ENCODE data around the gene KCNC1.

Gene KCNC1

DNA sequence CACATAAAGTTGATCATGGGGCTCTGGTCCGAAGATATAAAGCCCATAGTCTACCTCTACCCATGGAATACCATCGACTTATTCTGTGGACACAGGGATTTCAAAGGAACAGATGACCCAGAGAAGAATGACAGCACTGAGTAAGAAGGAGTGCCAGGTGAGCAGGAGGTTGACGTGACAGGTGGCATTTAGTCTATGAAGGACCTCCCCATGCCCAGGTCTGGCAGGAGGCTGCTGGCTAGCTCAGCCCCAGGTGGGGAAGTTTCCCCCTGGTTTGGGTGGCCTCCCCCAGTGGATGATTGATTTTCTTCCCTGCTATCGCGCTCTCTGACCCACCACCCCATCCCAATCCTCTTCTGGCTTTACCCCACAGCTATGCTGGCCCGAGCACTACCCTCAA, 39.1 kb downstream of the KCNC1 start:
- DNase-seq (ENCODE audit: low read depth) = no peak

- DNase-seq (ENCODE audit: low read depth) = no peak
Observed at GRCh38 chr11:17774232-17775034, 39.9 kb downstream of the KCNC1 start.

DNA sequence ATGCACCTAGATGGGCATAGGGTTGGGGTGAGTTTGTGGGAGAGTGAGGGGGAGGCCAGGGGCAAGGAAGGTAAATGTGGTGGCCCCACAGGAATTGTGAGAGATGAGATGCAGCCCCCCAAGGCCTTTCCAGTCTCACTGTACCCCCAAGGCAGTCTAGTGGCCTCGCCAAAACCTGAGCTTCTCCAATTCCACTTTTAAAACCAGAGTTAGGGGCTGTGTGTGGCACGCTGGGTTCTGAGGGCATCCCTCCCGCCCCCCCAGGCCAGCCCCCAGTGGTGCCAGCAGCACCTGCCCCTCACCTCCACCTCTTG, 40.4 kb downstream of the KCNC1 start:
- no peak for DNase-seq (ENCODE audit: low read depth)

GRCh38 chr11:17775507-17776211, 41.1 kb downstream of the KCNC1 start:
- DNase-seq (ENCODE audit: low read depth) = no peak

GRCh38 chr11:17776212-17776875, 41.8 kb downstream of the KCNC1 start:
- no peak for DNase-seq (ENCODE audit: low read depth)

DNA sequence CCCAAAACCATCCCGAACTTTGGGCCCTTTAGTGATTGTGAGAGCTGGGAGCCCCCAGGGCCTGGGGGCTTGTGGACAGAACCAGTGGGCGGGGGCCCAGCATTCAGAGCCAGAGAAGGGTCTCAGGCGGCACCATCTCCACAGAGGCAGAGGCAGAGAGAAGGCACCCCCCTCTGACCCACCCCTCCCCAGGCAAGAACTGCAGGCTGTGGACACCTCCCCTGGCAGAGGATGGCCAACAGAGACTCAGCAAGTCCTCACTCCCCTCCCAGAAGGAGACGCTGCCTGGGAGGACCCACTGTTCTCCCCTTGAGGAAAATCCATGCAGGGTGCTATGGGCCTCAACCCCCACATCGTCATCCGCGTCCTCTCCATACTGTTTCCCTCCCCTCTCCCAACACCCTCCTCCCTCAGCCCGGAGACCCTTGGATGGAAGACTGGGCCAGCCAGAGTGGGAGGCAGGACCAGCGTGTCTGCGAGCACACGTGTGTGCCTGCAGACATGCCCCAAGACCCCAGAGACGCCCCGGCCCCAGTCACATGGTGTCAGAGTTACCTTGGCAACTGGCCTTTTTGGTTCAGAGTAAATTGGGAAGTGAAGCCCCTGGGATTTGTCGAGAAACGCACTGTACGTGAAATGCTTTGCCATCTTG, 42.6 kb downstream of the KCNC1 start:
- DNase-seq (ENCODE audit: low read depth) = no peak

DNA sequence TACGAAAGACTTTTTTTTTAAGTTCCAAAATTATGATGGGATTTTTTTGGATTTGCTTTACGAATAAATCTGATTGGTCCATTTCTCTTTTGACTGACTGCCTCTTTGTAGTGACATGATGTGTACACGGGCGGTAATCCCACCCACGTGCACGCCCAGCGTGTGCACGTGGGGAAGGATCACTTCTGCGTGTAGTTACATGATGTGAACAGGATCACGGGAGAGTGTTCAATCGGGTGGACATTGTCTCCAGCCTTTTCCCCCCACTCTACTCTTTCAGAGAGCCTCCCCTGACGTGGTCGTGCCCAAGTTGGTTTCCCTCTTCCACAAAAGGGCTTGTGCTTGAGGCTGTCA, 43.1 kb downstream of the KCNC1 start:
- no peak for DNase-seq (ENCODE audit: low read depth)

- DNase-seq (ENCODE audit: low read depth) = no peak
Observed at GRCh38 chr11:17778352-17778751, 43.8 kb downstream of the KCNC1 start.

- DNase-seq (ENCODE audit: low read depth) = no peak
Observed at GRCh38 chr11:17778956-17779860, 44.6 kb downstream of the KCNC1 start.

DNA sequence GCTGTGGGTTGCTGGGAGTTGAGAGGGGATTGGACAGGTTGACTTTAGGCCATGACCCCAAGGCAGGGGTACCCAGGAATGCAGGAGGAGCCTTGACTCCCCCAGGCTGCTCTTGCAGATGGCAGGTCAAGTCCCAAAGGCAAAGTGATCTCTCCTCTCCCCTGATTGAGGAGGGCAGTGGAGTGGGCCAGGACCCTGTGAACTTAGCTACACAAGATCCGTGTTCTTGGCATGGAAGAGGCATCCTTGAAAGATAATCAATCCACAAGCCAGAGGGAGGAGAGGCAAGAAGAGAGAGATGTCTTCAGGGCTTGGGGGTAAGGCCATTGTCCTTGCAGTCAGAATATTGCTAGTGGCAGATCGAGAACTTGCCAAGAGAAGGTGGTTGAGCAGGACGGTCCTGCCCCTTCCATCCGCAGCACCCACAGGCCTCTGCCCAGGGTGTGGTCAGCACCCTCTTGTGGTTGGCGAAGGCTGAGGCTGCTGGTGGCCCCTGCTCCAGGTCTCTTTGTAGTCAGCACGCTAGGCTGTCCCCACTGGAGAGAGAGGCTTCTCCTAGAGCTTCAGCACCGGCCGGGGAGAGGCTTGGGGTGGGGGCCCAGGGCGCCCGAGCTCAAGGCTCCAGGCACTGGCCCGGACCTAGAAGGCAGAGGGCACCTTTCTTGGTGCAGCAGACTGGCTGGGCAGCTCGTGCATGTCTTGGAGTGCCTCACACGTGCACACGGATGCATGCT, 45.4 kb downstream of the KCNC1 start:
- DNase-seq (ENCODE audit: low read depth) = no peak

- no peak for DNase-seq (ENCODE audit: low read depth)
Observed at GRCh38 chr11:17780668-17781067, 46.1 kb downstream of the KCNC1 start.

- DNase-seq (ENCODE audit: low read depth) = no peak
Observed at GRCh38 chr11:17781221-17781620, 46.6 kb downstream of the KCNC1 start.

DNA sequence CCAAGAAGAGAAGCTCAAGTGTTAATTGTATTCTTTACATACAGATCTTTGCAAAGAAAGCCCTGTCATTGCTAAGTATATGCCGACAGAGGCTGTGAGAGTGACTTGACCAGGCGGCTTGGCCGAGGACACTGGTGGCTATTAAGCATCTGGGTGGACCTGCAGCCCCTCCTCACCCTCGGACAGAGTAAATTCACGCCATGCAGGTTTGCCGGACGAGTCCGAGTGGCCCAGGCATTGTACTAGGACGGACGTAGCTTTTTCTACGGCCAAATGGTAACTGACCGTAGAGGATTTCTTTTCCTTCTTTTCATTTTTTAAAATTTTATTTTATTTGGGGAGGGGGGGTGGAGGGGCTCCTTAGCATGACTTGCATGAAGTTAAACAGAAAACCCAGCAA, 47.0 kb downstream of the KCNC1 start:
- no peak for DNase-seq (ENCODE audit: low read depth)

GRCh38 chr11:17782145-17782544, 47.6 kb downstream of the KCNC1 start:
- no peak for DNase-seq (ENCODE audit: low read depth)

DNA sequence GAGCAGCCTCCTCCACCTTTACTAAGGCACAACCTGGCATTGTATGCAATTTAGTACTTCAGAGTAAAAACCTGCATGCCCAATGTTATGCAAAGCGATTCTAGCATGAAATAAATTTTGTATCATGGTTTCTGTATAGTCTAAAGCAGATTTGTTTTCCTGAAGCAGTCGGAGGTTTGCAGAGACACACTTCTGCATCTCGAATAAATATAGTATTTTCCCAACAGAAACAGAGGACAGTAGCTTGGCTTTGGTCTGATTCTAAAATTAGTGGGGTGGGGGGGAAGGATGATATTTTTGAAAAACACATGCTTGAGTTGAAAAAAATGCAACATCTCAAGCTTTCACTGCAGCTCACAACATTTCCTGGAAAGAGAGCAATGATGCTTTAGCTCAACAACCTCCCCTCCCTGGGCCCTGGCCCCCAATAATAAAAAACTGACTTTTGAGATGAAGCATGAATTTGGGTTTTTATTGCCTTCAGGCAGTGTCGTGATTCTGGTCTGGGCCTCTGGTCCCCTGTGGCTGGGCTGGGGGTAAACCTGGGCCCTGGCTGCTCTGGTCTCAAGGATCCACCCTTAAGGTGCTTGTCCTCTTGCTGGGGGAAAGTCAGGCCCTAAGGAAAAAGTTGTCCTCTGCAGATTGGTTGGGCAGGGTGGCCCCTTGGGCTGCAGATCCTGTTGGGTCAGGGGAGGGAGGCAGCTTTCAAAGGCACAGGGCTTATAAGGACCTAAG, 48.2 kb downstream of the KCNC1 start:
- DNase-seq (ENCODE audit: low read depth) = no peak

DNA sequence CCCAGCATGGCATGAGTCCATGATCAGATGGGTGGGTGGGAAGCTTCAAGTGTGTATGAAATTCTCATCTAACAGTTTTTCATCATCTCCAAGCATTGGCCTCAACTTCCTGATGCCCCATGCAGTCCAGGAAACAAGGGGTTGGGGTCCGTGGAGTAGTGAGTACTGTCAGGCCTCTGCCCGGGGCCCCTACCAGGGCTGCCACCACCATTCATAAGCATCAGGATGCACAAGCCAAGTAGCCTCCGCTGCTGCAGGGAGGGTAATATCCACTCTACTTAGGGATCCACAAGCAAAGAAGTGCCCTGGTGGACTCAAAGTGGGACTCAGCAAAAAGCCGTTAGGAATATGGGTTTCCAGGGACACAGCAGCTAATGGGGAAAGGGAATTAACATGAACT, 49.3 kb downstream of the KCNC1 start:
- DNase-seq (ENCODE audit: low read depth) = no peak

- no peak for DNase-seq (ENCODE audit: low read depth)
Observed at GRCh38 chr11:17786824-17787525, 52.4 kb downstream of the KCNC1 start.

DNA sequence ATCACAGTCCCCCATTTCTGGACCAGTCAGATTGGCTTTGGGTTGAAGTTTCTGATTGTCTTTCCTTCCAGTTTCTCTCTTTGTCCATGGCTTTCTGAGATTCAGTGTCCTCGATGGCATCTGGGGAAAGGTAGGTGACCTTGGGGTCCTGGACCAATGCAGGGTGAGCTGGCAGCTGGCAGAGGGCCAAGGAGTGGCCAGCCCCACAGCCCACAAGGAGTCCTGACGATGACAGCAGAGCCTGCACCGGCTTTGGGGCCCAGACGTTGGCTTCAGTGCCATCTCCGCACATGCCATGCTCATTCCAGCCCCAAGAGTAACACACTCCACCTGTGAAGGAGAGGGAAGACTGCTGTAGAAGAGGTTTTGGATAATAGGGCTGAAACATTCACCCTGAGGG, 53.5 kb downstream of the KCNC1 start:
- no peak for DNase-seq (ENCODE audit: low read depth)

GRCh38 chr11:17790453-17790852, 55.9 kb downstream of the KCNC1 start:
- DNase-seq (ENCODE audit: low read depth) = no peak

- no peak for DNase-seq (ENCODE audit: low read depth)
Observed at GRCh38 chr11:17791144-17791543, 56.6 kb downstream of the KCNC1 start.

Measured in stimulated activated CD8-positive, alpha-beta memory T cell treated with anti-CD3 and anti-CD28 coated beads, Interleukin-15, amount 100 ng/mL, for 1 hour (primary cell).